LNCaP clone FGC (cell line): ENCODE data around the gene TAF12.
"Not testable (repeated sequence)": the region's sequence is repeated elsewhere in the genome, so short reads cannot be mapped to it uniquely, and the experiment has no call there.

Source experiments
- DNase-seq: peaks from one replicate; pipeline ENCODE4 v3.0.0-alpha.2; 2011; ENCODE audit warnings: low read depth
- H3K4me3 ChIP-seq: 2 replicates; pipeline ENCODE4 v1.5.1; 2011; ENCODE audit warnings: mild to moderate bottlenecking, low read depth, low read length, control low read depth
- CTCF ChIP-seq: IDR thresholded peaks from 2 replicates; pipeline ENCODE4 v1.5.1; 2012; ENCODE audit warnings: mild to moderate bottlenecking; ENCODE audit not compliant: control insufficient read depth, insufficient read depth; ENCODE audit errors: extremely low read depth

Gene TAF12

GRCh38 chr1:28601696-28602095 lies 41.2 kb downstream of the TAF12 start:
- DNase-seq: no peak
- H3K4me3 ChIP-seq: no peak overlapping the region
- TF ChIP-seq CTCF: no peak

GRCh38 chr1:28596276-28596675 lies 46.6 kb downstream of the TAF12 start:
- not testable (repeated sequence) for H3K4me3 ChIP-seq, DNase-seq

- no peak for TF ChIP-seq CTCF
- no peak overlapping the region for H3K4me3 ChIP-seq
- no peak for DNase-seq
Measured at GRCh38 chr1:28595412-28596191, 47.3 kb downstream of the TAF12 start.

- H3K4me3 ChIP-seq, DNase-seq: not testable (repeated sequence)
Measured at GRCh38 chr1:28594686-28595411, 48.0 kb downstream of the TAF12 start.

GRCh38 chr1:28593988-28594356 lies 48.9 kb downstream of the TAF12 start:
- not testable (repeated sequence) for H3K4me3 ChIP-seq, DNase-seq

GRCh38 chr1:28592321-28593071 lies 50.4 kb downstream of the TAF12 start:
- no peak overlapping the region for H3K4me3 ChIP-seq
- DNase-seq: no peak
- TF ChIP-seq CTCF: no peak

- DNase-seq: no peak
- TF ChIP-seq CTCF: no peak
- no peak within 1 kb of the TSS for H3K4me3 ChIP-seq
Measured at GRCh38 chr1:28591708-28592320, 51.1 kb downstream of the TAF12 start, which contains the start of gene RAB42. Gene RAB42 (plus strand): TSS chr1:28592265. CDS start chr1:28592512, 247 bp downstream.

- DNase-seq, H3K4me3 ChIP-seq: not testable (repeated sequence)
Measured at GRCh38 chr1:28586585-28587391, 56.1 kb downstream of the TAF12 start.
